Measurements from ENCODE around the gene KDM5D. TPM values are rescaled to one million over a fixed set of nuclear protein-coding genes. Genes with fewer than 3 reads are reported as not detected.

The KDM5D gene
- total and polyA plus RNA-seq, 2 of the 8 experiments (the other 6 are each of a cell fraction or from before 2014, with no cell fraction given), result 21.9 to 24.4 TPM

DNA sequence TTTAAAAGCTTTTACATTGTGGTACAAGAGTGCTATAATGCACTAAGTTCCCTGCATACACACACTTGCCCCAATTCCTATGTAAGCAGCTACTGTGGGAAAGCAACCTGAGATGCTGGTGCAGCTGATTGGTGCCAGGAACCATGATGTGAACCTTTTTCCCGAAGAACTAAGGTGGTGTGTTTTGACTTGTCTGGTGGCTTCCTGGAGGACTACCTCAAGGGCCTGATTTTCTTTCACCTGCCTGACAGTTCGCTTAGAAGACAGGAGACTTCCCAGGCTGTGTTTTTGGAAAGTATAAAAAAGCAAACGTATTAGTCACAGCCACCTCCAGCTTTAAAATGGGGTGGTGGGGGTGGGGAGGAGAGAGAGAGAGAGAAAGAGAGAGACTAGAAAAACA lies 27.4 kb downstream of the KDM5D start (continued):
- TF ChIP-seq, protein P1, sequence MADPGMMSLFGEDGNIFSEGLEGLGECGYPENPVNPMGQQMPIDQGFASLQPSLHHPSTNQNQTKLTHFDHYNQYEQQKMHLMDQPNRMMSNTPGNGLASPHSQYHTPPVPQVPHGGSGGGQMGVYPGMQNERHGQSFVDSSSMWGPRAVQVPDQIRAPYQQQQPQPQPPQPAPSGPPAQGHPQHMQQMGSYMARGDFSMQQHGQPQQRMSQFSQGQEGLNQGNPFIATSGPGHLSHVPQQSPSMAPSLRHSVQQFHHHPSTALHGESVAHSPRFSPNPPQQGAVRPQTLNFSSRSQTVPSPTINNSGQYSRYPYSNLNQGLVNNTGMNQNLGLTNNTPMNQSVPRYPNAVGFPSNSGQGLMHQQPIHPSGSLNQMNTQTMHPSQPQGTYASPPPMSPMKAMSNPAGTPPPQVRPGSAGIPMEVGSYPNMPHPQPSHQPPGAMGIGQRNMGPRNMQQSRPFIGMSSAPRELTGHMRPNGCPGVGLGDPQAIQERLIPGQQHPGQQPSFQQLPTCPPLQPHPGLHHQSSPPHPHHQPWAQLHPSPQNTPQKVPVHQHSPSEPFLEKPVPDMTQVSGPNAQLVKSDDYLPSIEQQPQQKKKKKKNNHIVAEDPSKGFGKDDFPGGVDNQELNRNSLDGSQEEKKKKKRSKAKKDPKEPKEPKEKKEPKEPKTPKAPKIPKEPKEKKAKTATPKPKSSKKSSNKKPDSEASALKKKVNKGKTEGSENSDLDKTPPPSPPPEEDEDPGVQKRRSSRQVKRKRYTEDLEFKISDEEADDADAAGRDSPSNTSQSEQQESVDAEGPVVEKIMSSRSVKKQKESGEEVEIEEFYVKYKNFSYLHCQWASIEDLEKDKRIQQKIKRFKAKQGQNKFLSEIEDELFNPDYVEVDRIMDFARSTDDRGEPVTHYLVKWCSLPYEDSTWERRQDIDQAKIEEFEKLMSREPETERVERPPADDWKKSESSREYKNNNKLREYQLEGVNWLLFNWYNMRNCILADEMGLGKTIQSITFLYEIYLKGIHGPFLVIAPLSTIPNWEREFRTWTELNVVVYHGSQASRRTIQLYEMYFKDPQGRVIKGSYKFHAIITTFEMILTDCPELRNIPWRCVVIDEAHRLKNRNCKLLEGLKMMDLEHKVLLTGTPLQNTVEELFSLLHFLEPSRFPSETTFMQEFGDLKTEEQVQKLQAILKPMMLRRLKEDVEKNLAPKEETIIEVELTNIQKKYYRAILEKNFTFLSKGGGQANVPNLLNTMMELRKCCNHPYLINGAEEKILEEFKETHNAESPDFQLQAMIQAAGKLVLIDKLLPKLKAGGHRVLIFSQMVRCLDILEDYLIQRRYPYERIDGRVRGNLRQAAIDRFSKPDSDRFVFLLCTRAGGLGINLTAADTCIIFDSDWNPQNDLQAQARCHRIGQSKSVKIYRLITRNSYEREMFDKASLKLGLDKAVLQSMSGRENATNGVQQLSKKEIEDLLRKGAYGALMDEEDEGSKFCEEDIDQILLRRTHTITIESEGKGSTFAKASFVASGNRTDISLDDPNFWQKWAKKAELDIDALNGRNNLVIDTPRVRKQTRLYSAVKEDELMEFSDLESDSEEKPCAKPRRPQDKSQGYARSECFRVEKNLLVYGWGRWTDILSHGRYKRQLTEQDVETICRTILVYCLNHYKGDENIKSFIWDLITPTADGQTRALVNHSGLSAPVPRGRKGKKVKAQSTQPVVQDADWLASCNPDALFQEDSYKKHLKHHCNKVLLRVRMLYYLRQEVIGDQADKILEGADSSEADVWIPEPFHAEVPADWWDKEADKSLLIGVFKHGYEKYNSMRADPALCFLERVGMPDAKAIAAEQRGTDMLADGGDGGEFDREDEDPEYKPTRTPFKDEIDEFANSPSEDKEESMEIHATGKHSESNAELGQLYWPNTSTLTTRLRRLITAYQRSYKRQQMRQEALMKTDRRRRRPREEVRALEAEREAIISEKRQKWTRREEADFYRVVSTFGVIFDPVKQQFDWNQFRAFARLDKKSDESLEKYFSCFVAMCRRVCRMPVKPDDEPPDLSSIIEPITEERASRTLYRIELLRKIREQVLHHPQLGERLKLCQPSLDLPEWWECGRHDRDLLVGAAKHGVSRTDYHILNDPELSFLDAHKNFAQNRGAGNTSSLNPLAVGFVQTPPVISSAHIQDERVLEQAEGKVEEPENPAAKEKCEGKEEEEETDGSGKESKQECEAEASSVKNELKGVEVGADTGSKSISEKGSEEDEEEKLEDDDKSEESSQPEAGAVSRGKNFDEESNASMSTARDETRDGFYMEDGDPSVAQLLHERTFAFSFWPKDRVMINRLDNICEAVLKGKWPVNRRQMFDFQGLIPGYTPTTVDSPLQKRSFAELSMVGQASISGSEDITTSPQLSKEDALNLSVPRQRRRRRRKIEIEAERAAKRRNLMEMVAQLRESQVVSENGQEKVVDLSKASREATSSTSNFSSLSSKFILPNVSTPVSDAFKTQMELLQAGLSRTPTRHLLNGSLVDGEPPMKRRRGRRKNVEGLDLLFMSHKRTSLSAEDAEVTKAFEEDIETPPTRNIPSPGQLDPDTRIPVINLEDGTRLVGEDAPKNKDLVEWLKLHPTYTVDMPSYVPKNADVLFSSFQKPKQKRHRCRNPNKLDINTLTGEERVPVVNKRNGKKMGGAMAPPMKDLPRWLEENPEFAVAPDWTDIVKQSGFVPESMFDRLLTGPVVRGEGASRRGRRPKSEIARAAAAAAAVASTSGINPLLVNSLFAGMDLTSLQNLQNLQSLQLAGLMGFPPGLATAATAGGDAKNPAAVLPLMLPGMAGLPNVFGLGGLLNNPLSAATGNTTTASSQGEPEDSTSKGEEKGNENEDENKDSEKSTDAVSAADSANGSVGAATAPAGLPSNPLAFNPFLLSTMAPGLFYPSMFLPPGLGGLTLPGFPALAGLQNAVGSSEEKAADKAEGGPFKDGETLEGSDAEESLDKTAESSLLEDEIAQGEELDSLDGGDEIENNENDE (IDR thresholded peaks at IDR 0.05; ENCODE audit: insufficient replicate concordance, low read length), result no peak
- TF ChIP-seq SP4 (IDR thresholded peaks at IDR 0.05; ENCODE audit: low read length), result no peak
- no peak for TF ChIP-seq CHD1 (IDR thresholded peaks at IDR 0.05; ENCODE audit: low read depth, low read length)
- TF ChIP-seq JUN (IDR thresholded peaks at IDR 0.05; ENCODE audit: low read depth, low read length), result no peak
- no peak for TF ChIP-seq RNF2 (IDR thresholded peaks at IDR 0.05; ENCODE audit: borderline replicate concordance, low read depth, low read length, missing control alignments, poor library complexity, severe bottlenecking)
- no peak for TF ChIP-seq HDAC2 (IDR thresholded peaks at IDR 0.05; ENCODE audit: borderline replicate concordance in 1 of 2, low read depth in 2 of 2, low read length in 2 of 2)
- TF ChIP-seq RFX5 (IDR thresholded peaks at IDR 0.05; ENCODE audit: borderline replicate concordance, low read depth, low read length), result no peak
- TF ChIP-seq POLR2AphosphoS5 (IDR thresholded peaks at IDR 0.05; ENCODE audit: low read depth, low read length), result no peak
- no peak for TF ChIP-seq KDM1A (IDR thresholded peaks at IDR 0.05; ENCODE audit: borderline replicate concordance, low read length)
- no peak for TF ChIP-seq BRCA1 (IDR thresholded peaks at IDR 0.05; ENCODE audit: low read depth, low read length)
